Large intestine (tissue), 3 donors: ENCODE data around the gene SMAP1. TPM values are rescaled to one million over a fixed set of nuclear protein-coding genes. Genes with fewer than 3 reads are reported as not detected.

Source experiments
- DNase-seq, 2 donors: peaks; one replicate each; pipeline versions ENCODE4 v3.0.0 to v3.0.0-alpha.2; 2013
- H3K27ac ChIP-seq: one replicate; pipeline ENCODE4 v1.5.1; 2013; ENCODE audit warnings: low read length
- H3K27me3 ChIP-seq: 2 replicates; pipeline ENCODE4 v1.6.1; 2013; ENCODE audit warnings: low read length; ENCODE audit not compliant: control insufficient read depth, insufficient read depth
- H3K36me3 ChIP-seq: 2 replicates; pipeline ENCODE4 v1.6.1; 2013; ENCODE audit warnings: low read length; ENCODE audit not compliant: control insufficient read depth, insufficient read depth
- H3K4me1 ChIP-seq: one replicate; pipeline ENCODE4 v1.6.1; 2013; ENCODE audit warnings: low read length; ENCODE audit not compliant: control insufficient read depth, insufficient read depth
- H3K4me3 ChIP-seq: one replicate; pipeline ENCODE4 v1.5.1; 2013; ENCODE audit warnings: low read length
- H3K9me3 ChIP-seq: one replicate; pipeline ENCODE4 v1.6.1; 2013; ENCODE audit warnings: mild to moderate bottlenecking, low read depth, low read length, moderate library complexity; ENCODE audit not compliant: control insufficient read depth
- WGBS: methylation state at CpG from one replicate; pipeline ENCODE4 v1.1.5; 2013; ENCODE audit warnings: low lambda C conversion rate; ENCODE audit not compliant: insufficient coverage; 5-methylcytosine and 5-hydroxymethylcytosine counted together
- polyA plus RNA-seq: library from polyadenylated mRNA; unstranded; fragments of 120-200 nt; gene quantifications from one replicate; pipeline ENCODE4 v1.2.1, GENCODE V29; 2013

SMAP1 gene
- polyA plus RNA-seq, 1 donor = 38.9 TPM

DNA sequence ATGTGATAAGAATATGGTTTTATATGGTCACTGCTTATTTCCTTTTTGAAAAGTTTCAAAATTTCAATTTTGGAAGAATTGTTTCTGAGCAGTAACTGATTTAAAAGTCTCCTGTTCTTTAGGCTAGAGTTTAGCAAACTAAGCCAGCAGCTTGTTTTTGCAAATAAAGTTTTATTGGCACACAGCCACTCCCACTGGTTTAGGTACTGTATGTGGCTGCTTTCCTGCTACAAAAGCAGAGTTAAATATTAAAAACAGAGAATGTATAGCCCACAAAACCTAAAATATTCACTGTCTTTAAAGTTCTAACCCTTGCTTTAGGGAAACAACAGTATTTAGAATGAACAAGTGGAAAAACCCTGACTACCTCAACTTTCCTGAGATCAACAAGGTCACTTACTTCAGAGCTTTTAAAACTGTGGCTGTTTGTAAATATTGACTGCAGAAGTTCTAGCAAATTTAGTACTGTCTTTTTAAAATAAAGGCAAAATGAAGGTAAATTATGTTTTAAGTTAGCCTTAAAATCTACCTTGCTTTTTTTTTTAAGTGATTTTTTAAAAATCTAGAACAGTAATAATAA lies 185.1 kb downstream of the SMAP1 start:
- no peak overlapping the region for H3K4me3 ChIP-seq
- peaks cover 10% of the 10 kb centered on the region for H3K36me3 ChIP-seq
- H3K4me1 ChIP-seq = no peaks in the 10 kb centered on the region
- DNase-seq = no peak
- no peak overlapping the region for H3K27ac ChIP-seq
- H3K9me3 ChIP-seq = no peaks in the 10 kb centered on the region
- H3K27me3 ChIP-seq = no peaks in the 10 kb centered on the region

DNA sequence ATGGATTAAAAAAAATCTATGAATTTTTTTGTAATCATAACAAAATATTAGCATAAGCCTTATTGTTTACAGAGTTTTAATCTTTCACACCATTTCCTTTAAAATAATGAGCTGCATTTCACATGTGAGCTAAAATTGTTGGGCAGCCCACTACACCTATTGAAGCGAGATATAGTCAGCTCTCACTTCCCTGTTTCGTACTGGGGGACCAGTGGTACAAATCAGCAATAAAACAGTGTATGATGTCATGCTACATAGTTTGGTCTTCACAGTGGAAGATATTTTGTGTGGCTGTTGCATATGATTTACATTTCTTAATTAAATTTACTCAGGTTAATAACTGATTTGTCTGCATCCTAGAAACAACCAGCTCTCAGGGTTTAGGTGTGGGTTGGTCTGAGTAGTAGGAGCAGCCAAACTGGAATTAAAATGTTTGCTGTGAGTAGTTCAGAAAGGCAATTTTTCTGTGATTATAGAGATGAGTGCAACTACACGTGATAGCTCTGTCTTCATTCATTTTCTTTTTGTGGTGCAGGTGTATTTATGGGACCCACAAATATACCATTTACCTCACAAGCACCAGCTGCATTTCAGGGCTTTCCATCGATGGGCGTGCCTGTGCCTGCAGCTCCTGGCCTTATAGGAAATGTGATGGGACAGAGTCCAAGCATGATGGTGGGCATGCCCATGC lies 189.8 kb downstream of the SMAP1 start:
- Histone ChIP-seq H3K9me3 (no peaks in the 10 kb centered on the region), H3K4me1 (no peaks in the 10 kb centered on the region), H3K36me3 (peaks cover 21% of the 10 kb centered on the region), H3K27ac (no peak overlapping the region), H3K4me3 (no peak overlapping the region), H3K27me3 (no peaks in the 10 kb centered on the region)
- no CpG with 5 or more reads among the region's 5 CpGs for WGBS
- DNase-seq = no peak

- no peaks in the 10 kb centered on the region for H3K9me3 ChIP-seq
- no peak overlapping the region for H3K27ac ChIP-seq
- DNase-seq = no peak
- no CpG with 5 or more reads among the region's 1 CpG for whole genome bisulfite sequencing
- H3K36me3 ChIP-seq = peaks cover 14% of the 10 kb centered on the region
- no peaks in the 10 kb centered on the region for H3K27me3 ChIP-seq
- no peaks in the 10 kb centered on the region for H3K4me1 ChIP-seq
- H3K4me3 ChIP-seq = no peak overlapping the region
These were observed 192.4 kb downstream of the SMAP1 start for GRCh38 chr6:70860045-70860444.

DNA sequence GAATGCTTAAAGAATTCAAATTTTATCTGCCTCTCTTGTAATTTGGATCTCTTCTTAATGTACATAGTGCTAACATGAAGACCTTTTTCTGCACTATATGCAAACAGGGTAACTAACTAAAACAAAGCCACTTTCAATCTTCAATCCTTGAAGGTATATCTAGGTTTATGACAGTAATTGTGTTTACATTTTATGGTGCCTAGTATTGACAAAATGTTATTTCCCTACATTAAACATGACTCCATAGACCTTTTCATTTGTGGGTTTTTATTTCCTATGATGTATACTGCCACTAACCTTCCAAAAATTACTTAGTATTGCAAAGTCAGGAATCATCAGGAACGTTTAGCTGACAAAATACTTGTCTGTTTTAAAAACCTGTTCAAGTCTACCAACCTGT lies 193.2 kb downstream of the SMAP1 start:
- no peaks in the 10 kb centered on the region for H3K27me3 ChIP-seq
- no peaks in the 10 kb centered on the region for H3K4me1 ChIP-seq
- no peak overlapping the region for H3K4me3 ChIP-seq
- no peak for DNase-seq
- WGBS = 100% methylated on average over 1 of the region's 1 CpG
- no peaks in the 10 kb centered on the region for H3K9me3 ChIP-seq
- peaks cover 14% of the 10 kb centered on the region for H3K36me3 ChIP-seq
- H3K27ac ChIP-seq = no peak overlapping the region

DNA sequence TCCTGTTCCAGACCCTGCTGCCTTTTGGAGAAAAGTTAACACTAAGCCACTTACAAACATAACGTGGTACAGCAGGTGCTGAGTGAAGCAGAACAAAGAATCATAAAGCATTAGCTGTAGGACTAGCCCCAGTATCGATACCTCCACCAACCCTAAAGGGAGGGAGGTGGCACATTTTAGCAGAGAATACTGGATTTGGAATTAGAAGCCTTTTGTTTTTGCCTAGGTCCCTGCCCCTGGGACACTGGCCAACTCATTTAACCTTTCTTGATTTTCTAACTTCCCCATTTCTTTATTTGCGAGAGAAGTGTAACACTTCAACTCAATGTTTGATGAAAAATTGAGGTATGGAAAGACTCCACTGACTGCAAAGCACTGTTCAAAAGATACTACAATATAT lies 195.7 kb downstream of the SMAP1 start:
- H3K27me3 ChIP-seq = no peaks in the 10 kb centered on the region
- no peaks in the 10 kb centered on the region for H3K9me3 ChIP-seq
- WGBS = 90% methylated on average over 1 of the region's 3 CpGs

GRCh38 chr6:70864401-70864800 lies 196.7 kb downstream of the SMAP1 start:
- peaks cover 6% of the 10 kb centered on the region for H3K36me3 ChIP-seq
- no peak overlapping the region for H3K27ac ChIP-seq
- H3K9me3 ChIP-seq = no peaks in the 10 kb centered on the region
- H3K4me3 ChIP-seq = no peak overlapping the region
- no CpG with 5 or more reads among the region's 3 CpGs for WGBS
- no peak for DNase-seq
- no peaks in the 10 kb centered on the region for H3K4me1 ChIP-seq
- no peaks in the 10 kb centered on the region for H3K27me3 ChIP-seq

More for the DNA sequence above, 195.7 kb downstream of the SMAP1 start:
- Histone ChIP-seq H3K4me3 (no peak overlapping the region), H3K27ac (no peak overlapping the region), H3K36me3 (peaks cover 11% of the 10 kb centered on the region), H3K4me1 (no peaks in the 10 kb centered on the region)
- DNase-seq = no peak

DNA sequence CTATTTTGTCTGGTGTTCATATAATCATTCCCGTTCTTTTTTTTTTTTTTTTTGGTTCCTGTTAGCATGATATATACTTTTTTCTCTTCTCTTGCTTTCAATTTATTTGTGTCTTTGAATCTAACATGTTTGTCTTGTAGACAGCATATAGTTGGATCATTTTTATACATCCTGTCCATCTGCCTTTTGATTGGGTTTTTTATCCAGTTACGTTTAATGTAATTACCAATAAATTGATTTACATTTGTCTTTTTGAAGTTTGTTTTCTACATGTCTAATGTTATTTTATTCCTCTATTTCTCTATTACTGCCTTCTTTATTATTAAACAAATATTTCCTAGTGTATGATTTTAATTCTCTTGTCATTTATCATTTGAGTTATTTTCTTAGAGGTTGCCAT lies 204.8 kb downstream of the SMAP1 start:
- Histone ChIP-seq H3K9me3 (peaks cover 6% of the 10 kb centered on the region), H3K27me3 (no peaks in the 10 kb centered on the region), H3K4me1 (no peaks in the 10 kb centered on the region), H3K4me3 (no peak overlapping the region), H3K27ac (no peak overlapping the region), H3K36me3 (no peaks in the 10 kb centered on the region)
- 95% methylated on average over 2 of the region's 2 CpGs for WGBS
- no peak for DNase-seq

GRCh38 chr6:70874181-70874913 lies 206.7 kb downstream of the SMAP1 start:
- 67% methylated on average over 1 of the region's 3 CpGs for WGBS
- H3K27ac ChIP-seq = no peak overlapping the region

GRCh38 chr6:70879496-70879895 lies 211.8 kb downstream of the SMAP1 start:
- Histone ChIP-seq H3K27me3 (no peaks in the 10 kb centered on the region), H3K27ac (no peak overlapping the region), H3K36me3 (no peaks in the 10 kb centered on the region), H3K4me1 (no peaks in the 10 kb centered on the region), H3K9me3 (no peaks in the 10 kb centered on the region), H3K4me3 (no peak overlapping the region)
- no peak for DNase-seq
- 40% methylated on average over 1 of the region's 5 CpGs for WGBS

More at GRCh38 chr6:70874181-70874913, 206.7 kb downstream of the SMAP1 start:
- no peak for DNase-seq
- Histone ChIP-seq H3K27me3 (no peaks in the 10 kb centered on the region), H3K4me3 (no peak overlapping the region), H3K4me1 (no peaks in the 10 kb centered on the region), H3K9me3 (peaks cover 6% of the 10 kb centered on the region), H3K36me3 (no peaks in the 10 kb centered on the region)

GRCh38 chr6:70884074-70884983 lies 216.6 kb downstream of the SMAP1 start:
- Histone ChIP-seq H3K27ac (no peak overlapping the region), H3K27me3 (no peaks in the 10 kb centered on the region), H3K4me3 (no peak overlapping the region), H3K4me1 (no peaks in the 10 kb centered on the region), H3K36me3 (no peaks in the 10 kb centered on the region), H3K9me3 (no peaks in the 10 kb centered on the region)
- WGBS = 8% methylated on average over 2 of the region's 17 CpGs
- DNase-seq = peak; percentile 16 to 27
